T-helper 2 cell treated with Interferon-gamma antibody and Interleukin-4, amounts not matched to agents 5 μg/mL and 100 μg/mL, for 36 hours (primary cell): ENCODE measurements around the gene SIGLEC1.

Experiments
- DNase-seq: peaks from one replicate; pipeline ENCODE4 v3.0.0; 2021; ENCODE audit warnings: low spot score
- H3K27ac Mint-ChIP-seq: one replicate; pipeline ENCODE4 v1.8.0; 2021; ENCODE audit warnings: mild to moderate bottlenecking, mixed read lengths
- H3K27me3 Mint-ChIP-seq: one replicate; pipeline ENCODE4 v1.8.0; 2021; ENCODE audit warnings: low read depth, mixed read lengths
- H3K36me3 Mint-ChIP-seq: one replicate; pipeline ENCODE4 v1.8.0; 2021; ENCODE audit warnings: low read depth, mixed read lengths
- H3K4me1 Mint-ChIP-seq: one replicate; pipeline ENCODE4 v1.8.0; 2021; ENCODE audit warnings: low read depth, mixed read lengths
- H3K4me3 Mint-ChIP-seq: one replicate; pipeline ENCODE4 v1.8.0; 2022; ENCODE audit warnings: mild to moderate bottlenecking, moderate library complexity, mixed read lengths
- H3K9me3 Mint-ChIP-seq: one replicate; pipeline ENCODE4 v1.8.0; 2021; ENCODE audit warnings: mixed read lengths

The SIGLEC1 gene

DNA sequence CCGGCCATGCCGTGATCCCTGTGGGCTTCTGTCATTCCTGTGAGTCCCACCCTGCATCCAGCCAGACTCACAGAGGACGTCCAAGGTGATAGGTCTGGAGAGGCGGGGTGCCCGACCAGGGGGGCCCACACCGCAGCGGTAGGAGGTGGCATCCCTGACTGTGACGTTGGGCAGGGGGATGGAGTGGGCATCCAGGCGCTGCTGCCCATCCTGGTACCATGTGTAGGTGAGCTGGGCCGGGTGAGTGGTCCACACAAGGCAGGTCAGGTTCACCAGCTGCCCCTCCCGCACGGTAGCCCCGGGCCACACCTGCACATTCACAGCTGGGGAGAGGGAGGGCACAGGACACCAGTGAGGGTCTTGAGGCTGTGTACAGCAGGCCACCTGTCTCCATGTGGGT lies 19.0 kb downstream of the SIGLEC1 start:
- Mint-ChIP-seq H3K27me3 (no peaks in the 10 kb centered on the region), H3K27ac (no peak overlapping the region), H3K4me3 (no peak overlapping the region), H3K4me1 (no peaks in the 10 kb centered on the region), H3K36me3 (no peaks in the 10 kb centered on the region), H3K9me3 (no peaks in the 10 kb centered on the region)
- no peak for DNase-seq

DNA sequence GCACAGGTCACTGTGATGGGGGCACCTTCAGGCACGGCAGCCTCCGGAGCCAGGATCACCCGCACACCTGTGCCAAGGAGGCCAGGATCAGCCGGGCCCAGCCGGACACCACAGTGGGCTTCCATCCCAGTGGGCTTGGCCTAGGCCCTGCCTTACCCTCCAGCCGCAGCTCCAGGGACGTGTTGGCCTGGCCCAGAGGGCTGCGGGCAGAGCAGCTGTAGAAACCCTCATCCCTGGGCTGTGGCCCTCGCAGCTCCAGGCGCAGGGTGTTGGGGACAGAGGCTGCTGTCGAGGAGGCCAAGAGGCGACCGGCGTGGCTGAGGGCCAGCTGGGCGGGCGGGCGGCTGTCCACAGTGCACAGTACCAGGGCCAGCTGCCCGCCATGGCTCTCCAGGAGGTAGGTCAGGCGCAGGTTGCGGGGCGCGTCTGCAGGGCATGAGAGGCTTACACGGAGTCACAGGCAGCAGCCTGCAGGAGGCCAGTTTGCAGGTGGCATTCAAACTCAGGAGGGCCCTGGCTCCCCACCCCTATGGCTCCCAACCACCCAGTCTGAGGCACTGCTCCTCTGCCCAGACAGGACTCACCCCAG lies 19.6 kb downstream of the SIGLEC1 start:
- no peak overlapping the region for H3K27ac Mint-ChIP-seq
- DNase-seq, result no peak
- peaks cover 3% of the 10 kb centered on the region for H3K27me3 Mint-ChIP-seq
- no peaks in the 10 kb centered on the region for H3K36me3 Mint-ChIP-seq
- H3K9me3 Mint-ChIP-seq, result no peaks in the 10 kb centered on the region
- H3K4me1 Mint-ChIP-seq, result no peaks in the 10 kb centered on the region
- H3K4me3 Mint-ChIP-seq, result no peak overlapping the region

DNA sequence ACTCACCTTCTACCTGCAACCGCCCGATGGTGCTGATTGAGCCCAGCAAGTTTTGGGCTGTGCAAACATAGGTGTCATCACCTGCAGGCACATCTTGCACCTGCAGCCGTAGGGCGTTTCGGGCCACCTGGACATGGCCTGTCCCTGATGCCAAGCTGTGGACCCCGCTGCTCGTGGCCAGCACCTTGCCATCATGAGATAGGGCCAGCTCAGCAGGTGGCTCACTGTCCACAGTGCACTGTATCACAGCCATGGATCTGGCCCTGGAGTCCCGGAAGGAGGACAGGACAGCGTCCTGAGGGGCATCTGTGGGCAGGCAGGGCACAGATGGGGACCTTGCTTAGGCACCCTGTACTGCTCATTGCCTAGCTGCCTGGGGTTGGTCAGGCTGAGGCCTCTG lies 20.5 kb downstream of the SIGLEC1 start:
- Mint-ChIP-seq H3K27ac (no peak overlapping the region), H3K4me3 (no peak overlapping the region), H3K9me3 (no peaks in the 10 kb centered on the region), H3K27me3 (peaks cover 7% of the 10 kb centered on the region), H3K36me3 (no peaks in the 10 kb centered on the region), H3K4me1 (no peaks in the 10 kb centered on the region)
- no peak for DNase-seq

DNA sequence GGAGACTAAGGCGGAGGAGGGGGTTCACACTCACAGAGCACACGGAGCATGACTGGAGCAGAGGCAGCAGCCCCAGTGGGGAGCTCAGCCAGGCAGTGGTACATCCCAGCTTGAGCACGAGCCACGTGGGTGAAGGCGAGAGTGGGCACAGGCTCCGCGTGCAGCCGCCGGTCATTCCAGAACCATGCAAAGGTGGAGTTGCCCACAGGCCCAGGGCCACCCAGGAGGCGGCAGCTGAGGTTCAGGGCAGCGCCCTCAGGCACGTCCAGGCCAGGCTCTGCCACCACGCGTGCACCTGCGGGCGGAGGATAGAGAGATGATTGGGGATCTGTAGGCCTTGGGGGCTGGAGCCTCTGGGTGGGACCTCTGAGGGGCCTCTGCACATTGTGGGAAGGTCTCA lies 21.1 kb downstream of the SIGLEC1 start:
- DNase-seq, result no peak
- Mint-ChIP-seq H3K27ac (no peak overlapping the region), H3K36me3 (no peaks in the 10 kb centered on the region), H3K9me3 (no peaks in the 10 kb centered on the region), H3K4me1 (no peaks in the 10 kb centered on the region), H3K27me3 (peaks cover 7% of the 10 kb centered on the region), H3K4me3 (no peak overlapping the region)

DNA sequence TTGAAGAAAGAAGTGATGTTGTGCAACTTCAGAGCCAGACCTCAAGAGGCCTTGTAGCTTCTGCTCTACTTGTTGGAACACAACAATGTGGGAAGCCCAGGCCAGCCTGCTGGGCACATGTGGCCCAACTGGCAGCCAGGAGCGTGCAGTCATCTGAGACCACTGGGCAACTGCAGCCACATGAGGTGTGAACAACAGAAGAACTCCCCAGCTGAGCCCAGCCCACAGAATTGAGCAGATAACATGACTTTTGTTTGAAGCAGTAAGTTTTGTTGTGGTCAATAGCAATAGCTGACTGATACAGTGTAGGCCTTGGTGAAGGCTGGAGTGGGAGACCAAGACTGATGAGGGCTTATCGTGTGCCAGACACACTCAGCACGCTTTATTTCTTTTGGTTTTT lies 22.0 kb downstream of the SIGLEC1 start:
- DNase-seq, result no peak
- H3K36me3 Mint-ChIP-seq, result no peaks in the 10 kb centered on the region
- H3K27ac Mint-ChIP-seq, result no peak overlapping the region
- H3K9me3 Mint-ChIP-seq, result no peaks in the 10 kb centered on the region
- peaks cover 8% of the 10 kb centered on the region for H3K27me3 Mint-ChIP-seq
- no peak overlapping the region for H3K4me3 Mint-ChIP-seq
- H3K4me1 Mint-ChIP-seq, result no peaks in the 10 kb centered on the region

DNA sequence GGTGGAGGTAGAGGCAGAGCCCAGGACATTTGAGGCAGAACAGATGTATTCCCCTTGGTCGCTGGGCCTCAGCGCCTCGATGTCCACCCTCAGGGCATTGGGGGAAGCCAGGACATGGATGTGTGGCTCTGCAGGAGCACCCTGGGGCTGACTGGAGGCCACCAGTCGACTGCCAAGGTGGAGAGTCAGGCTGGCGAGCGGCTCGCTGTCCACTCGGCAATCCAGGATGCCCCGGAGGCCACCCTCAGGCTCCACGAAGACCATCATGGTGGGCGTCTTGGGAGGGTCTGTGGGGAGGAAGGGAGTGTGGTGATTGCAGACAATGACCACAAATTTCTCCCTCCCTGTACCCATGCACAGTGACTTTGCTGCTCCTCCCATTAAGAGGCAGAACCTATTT lies 22.4 kb downstream of the SIGLEC1 start:
- H3K4me3 Mint-ChIP-seq, result no peak overlapping the region
- H3K36me3 Mint-ChIP-seq, result no peaks in the 10 kb centered on the region
- no peak for DNase-seq
- H3K4me1 Mint-ChIP-seq, result no peaks in the 10 kb centered on the region
- H3K27ac Mint-ChIP-seq, result no peak overlapping the region
- H3K9me3 Mint-ChIP-seq, result no peaks in the 10 kb centered on the region
- peaks cover 11% of the 10 kb centered on the region for H3K27me3 Mint-ChIP-seq

DNA sequence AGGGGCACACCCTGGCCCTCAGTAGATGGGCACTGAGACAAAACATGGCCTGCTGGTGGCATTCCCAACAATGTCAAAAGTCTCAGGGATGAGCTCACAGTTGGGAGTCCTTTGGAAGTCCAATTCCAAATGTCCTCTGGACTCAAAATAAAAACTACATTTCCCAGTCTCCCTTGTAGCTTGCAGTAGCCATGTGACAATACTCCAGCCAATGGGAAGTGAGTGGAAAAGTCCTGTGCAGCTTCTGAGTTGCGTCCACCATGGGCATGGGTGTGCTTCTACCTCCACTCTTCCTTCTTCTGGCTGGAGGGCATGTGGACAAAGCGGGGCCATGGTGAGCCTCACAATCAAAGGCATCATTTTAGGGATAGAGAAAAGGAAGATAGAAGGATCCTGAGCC lies 24.7 kb downstream of the SIGLEC1 start:
- H3K9me3 Mint-ChIP-seq, result no peaks in the 10 kb centered on the region
- no peaks in the 10 kb centered on the region for H3K4me1 Mint-ChIP-seq
- no peaks in the 10 kb centered on the region for H3K36me3 Mint-ChIP-seq
- H3K27me3 Mint-ChIP-seq, result peaks cover 28% of the 10 kb centered on the region
- no peak overlapping the region for H3K27ac Mint-ChIP-seq
- DNase-seq, result no peak
- no peak overlapping the region for H3K4me3 Mint-ChIP-seq

DNA sequence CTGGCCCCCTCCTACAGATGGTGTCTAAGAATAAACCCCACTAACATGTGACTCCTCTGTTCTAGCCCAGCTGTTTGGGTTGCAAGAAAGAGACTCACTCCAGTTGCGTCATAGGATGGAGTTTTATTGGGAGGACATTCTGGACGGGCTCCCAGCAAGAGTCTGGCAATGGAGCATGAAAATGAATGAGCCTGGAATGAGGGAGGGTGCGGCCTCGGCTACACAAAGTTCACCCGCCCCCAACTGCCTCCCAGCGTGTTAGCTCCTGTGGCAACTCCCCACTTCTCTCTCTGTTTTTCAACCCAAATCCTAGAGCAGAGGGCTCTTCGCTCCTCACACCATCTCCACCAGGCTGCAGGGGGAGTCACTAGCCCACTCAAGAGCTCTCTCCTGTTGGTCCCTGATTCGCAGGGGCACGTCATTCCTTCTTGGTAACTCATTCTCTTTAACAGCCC lies 25.5 kb downstream of the SIGLEC1 start:
- Mint-ChIP-seq H3K27me3 (peaks cover 33% of the 10 kb centered on the region), H3K27ac (no peak overlapping the region), H3K4me1 (no peaks in the 10 kb centered on the region), H3K4me3 (no peak overlapping the region), H3K9me3 (no peaks in the 10 kb centered on the region), H3K36me3 (no peaks in the 10 kb centered on the region)
- no peak for DNase-seq

DNA sequence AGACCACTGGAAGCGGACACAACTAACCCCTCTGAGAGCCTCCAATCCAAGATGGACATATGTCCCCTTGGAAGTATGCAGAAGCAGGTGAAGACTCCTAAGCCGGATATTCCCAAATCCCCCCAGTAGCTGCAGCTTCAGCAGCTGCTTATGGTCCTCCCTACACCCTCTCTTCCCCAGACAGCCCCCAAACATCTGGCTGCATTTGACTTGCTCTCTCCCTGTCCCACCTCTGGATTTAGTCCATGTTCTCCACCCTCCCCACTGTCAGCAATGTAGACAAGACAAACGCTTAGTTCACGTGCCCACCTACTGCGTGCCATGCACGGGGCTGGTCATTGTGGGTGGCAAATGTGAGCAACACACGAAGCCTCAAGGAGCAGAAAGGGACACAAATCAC lies 26.0 kb downstream of the SIGLEC1 start:
- no peak for DNase-seq
- Mint-ChIP-seq H3K4me1 (no peaks in the 10 kb centered on the region), H3K27ac (no peak overlapping the region), H3K9me3 (no peaks in the 10 kb centered on the region), H3K4me3 (no peak overlapping the region), H3K27me3 (peaks cover 33% of the 10 kb centered on the region), H3K36me3 (no peaks in the 10 kb centered on the region)

DNA sequence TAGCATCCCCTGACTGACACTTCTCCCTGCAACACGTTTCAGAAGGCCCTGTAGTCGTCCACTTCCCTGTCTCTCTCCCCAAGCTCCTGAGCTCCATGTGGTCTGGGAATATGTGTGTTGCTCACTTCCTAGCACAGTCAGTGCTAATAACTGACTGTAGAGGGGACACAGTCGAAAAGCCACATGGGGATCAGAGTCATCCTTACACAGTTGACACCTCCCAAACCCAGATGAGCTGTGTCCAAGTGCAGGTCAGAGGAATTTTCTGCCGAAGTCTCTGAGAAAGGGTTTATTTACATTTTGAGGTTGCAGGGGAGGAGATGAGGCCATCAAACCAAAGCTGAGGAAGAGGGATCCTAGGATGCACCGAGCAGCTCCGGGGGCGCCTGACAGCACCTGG lies 27.1 kb downstream of the SIGLEC1 start:
- no peaks in the 10 kb centered on the region for H3K36me3 Mint-ChIP-seq
- H3K4me3 Mint-ChIP-seq, result no peak overlapping the region
- H3K9me3 Mint-ChIP-seq, result no peaks in the 10 kb centered on the region
- no peak overlapping the region for H3K27ac Mint-ChIP-seq
- DNase-seq, result no peak
- no peaks in the 10 kb centered on the region for H3K4me1 Mint-ChIP-seq
- H3K27me3 Mint-ChIP-seq, result peaks cover 42% of the 10 kb centered on the region

DNA sequence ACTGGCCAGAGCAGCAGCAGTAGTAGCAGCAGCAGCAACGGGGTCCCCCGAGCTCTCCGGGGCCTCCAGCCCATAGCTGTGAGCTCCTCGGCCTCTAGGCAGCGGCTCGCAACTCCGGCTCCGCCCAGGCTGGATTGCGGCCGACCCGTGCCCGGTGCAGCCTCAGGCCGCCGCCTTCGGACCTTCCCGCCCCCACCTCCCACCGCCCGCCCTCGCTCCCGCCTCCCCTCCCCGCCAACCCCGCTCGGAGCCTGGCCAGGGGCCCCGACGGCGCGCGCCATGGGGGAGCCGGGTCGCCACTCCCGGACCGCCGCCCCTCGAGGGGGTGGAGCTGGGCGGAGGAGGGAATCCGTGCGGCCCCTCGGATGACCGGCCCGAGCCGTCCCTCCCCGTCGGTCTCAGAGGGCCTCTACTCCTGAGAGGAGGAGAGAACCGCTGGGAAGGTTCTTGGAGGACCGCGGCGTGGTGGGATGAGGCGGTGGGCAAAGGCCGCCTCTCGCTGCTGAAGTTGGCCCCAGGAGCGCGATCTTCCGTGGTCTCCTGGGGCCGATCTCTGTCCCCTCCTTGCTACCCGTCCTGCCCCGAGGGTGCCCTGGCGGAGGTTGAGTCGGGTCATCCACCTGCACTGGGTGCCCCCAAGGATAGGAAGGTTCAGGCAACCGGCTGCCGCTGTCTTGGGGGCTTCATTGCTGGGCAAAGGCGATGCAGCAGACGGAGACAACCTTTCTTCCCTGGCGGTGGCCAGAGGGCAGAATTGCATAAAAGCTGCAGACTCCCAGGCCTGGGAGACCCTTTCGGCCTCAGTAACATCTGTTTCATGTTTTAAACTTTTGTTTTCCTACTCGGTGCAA lies 30.2 kb downstream of the SIGLEC1 start, which contains the start of gene ADAM33:
TSS of gene ADAM33 (minus strand) at position 80 of the 851 bp plus-strand sequence. CDS start at position 74, 6 bp downstream.
- peaks cover 52% of the 10 kb centered on the region for H3K27me3 Mint-ChIP-seq
- DNase-seq, result no peak
- no peaks in the 10 kb centered on the region for H3K36me3 Mint-ChIP-seq
- no peak within 1 kb of the TSS for H3K4me3 Mint-ChIP-seq
- H3K9me3 Mint-ChIP-seq, result no peaks in the 10 kb centered on the region
- H3K4me1 Mint-ChIP-seq, result no peaks in the 10 kb centered on the region
- H3K27ac Mint-ChIP-seq, result no peak within 1 kb of the TSS

DNA sequence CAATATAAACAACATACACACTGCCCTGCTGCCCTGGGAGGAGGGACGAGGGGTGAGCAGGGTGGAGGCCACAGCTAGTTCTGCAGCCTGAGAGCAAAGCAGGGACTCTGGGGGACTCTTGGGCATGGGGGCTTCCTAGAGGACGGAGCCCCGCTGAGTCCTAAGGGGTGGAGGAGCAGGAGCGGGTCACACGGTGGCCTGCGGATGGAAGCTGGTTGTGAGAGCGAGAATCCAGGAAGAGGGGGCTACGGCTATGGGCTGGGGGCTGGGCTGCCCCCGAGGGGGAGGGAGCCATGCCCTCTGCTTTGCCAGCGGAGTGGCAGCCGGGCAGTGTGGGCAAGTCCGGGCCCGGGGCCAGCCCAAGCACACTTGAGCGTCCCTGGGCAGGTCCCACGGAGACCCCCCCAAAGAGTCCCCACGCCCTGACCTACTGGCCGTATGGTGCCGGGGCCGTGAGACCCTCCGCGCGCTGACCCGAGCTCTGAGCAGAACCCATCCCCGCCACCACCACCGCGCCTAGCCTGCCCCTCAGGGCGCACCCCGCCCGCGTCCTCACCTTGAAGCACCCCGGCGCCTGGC lies 31.0 kb downstream of the SIGLEC1 start:
- Mint-ChIP-seq H3K9me3 (no peaks in the 10 kb centered on the region), H3K27ac (no peak overlapping the region), H3K27me3 (peaks cover 54% of the 10 kb centered on the region), H3K4me1 (peaks cover 2% of the 10 kb centered on the region), H3K4me3 (no peak overlapping the region), H3K36me3 (no peaks in the 10 kb centered on the region)
- DNase-seq, result no peak

DNA sequence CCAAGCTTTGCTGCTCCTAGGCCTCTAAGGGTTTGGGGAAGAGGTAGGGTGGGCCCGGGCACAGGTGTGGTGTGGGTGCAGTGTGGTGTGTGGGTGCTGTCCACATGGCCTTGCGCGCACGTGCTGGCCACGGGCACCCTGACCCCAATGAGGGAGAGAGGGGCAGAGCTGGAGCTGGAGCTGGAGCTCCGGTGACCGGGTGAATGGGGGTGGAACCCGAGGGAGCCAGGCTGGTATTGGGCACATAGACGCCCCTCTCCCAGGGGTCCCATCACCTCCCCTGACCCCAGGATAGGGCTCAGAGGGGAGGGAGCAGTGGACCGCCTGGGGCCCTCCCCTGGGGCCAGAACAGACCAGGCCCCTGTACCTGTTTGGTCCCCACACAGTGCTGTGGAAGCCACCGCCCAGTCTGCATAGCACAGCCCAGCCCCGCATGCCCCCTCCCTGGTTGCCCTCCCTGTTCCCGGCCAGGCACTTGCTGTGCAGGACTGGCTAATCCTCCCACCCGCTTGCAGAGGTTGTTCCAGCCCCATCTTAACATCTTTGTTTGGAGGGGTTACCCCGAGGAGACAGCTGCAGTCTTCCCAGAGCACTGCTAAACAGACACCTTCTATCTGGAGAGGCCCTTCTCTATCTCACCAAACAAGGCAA lies 31.6 kb downstream of the SIGLEC1 start:
- H3K36me3 Mint-ChIP-seq, result no peaks in the 10 kb centered on the region
- H3K4me1 Mint-ChIP-seq, result peaks cover 2% of the 10 kb centered on the region
- H3K4me3 Mint-ChIP-seq, result no peak overlapping the region
- H3K27me3 Mint-ChIP-seq, result peaks cover 58% of the 10 kb centered on the region
- H3K27ac Mint-ChIP-seq, result no peak overlapping the region
- no peak for DNase-seq
- H3K9me3 Mint-ChIP-seq, result no peaks in the 10 kb centered on the region
